SK-N-SH (cell line): ENCODE measurements around the gene HCN4. TPM values are rescaled to one million over a fixed set of nuclear protein-coding genes. Genes with fewer than 3 reads are reported as not detected.

ENCODE experiments used
- CTCF ChIA-PET: fragments of 300-600, 350-600 bp; formaldehyde crosslinking; extraction: SDS; loops from one replicate; lab custom pipeline; 2021; lab: Yijun Ruan, JAX
- POLR2A ChIA-PET: fragments of 350-600 bp; sonication (Branson Sonifier 250); formaldehyde crosslinking; extraction: SDS; loops from one replicate; lab custom pipeline; 2020; ENCODE audit warnings: antibody characterized with exemption, inconsistent platforms; lab: Yijun Ruan, JAX
- DNase-seq: peaks from one replicate; pipeline ENCODE4 v3.0.0; 2012
- H2AFZ ChIP-seq: fragments of 200-600 bp; sonication (generic); 2 replicates; pipeline ENCODE4 v1.8.1; 2016; ENCODE audit warnings: antibody characterized with exemption, mild to moderate bottlenecking, low read depth
- H3F3A ChIP-seq: fragments of 200-600 bp; sonication (generic); replicated peaks from 2 replicates; pipeline ENCODE3; 2016; ENCODE audit warnings: antibody characterized with exemption, mild to moderate bottlenecking; ENCODE audit not compliant: insufficient read depth
- H3K27ac ChIP-seq, 2 experiments: fragments of 200-500 bp in 1 of 2; fragments of 200-600 bp in 1 of 2; sonication (Bioruptor generic) in 1 of 2; sonication (generic), shearing (Covaris generic) in 1 of 2; 2 replicates each; pipeline versions ENCODE4 v1.5.1 to v1.6.1; 2014 to 2016; ENCODE audit warnings: low read depth in 2 of 2, inconsistent platforms in 1 of 2, low read length in 1 of 2, mild to moderate bottlenecking in 1 of 2, mixed read lengths in 1 of 2
- H3K27me3 ChIP-seq: fragments of 200-600 bp; sonication (generic), shearing (Covaris generic); 2 replicates; pipeline ENCODE4 v1.6.1; 2016; ENCODE audit warnings: mixed run types; ENCODE audit not compliant: insufficient read depth
- H3K36me3 ChIP-seq, 2 experiments: fragments of 200-500 bp in 1 of 2; fragments of 200-600 bp in 1 of 2; sonication (Bioruptor generic) in 1 of 2; sonication (generic) in 1 of 2; replicated peaks in 1 of 2; 2 replicates each; pipeline versions ENCODE3 to v1.5.1; 2014 to 2016; ENCODE audit warnings: low read length in 1 of 2, mild to moderate bottlenecking in 1 of 2; ENCODE audit not compliant: insufficient read depth in 2 of 2, control insufficient read depth in 1 of 2
- H3K4me1 ChIP-seq, 2 experiments: fragments of 200-500 bp in 1 of 2; fragments of 200-600 bp in 1 of 2; sonication (Bioruptor generic) in 1 of 2; sonication (generic), shearing (Covaris generic) in 1 of 2; 2 replicates each; pipeline versions ENCODE4 v1.5.1 to v1.6.1; 2014 to 2016; ENCODE audit warnings: low read depth in 1 of 2, low read length in 1 of 2, mixed run types in 1 of 2; ENCODE audit not compliant: insufficient read depth in 2 of 2, control insufficient read depth in 1 of 2
- H3K4me2 ChIP-seq: fragments of 200-600 bp; sonication (generic), shearing (Covaris generic); 2 replicates; pipeline ENCODE4 v1.6.1; 2017; ENCODE audit warnings: mixed run types
- H3K4me3 ChIP-seq, 2 experiments: fragments of 200-500 bp in 1 of 2; fragments of 200-600 bp in 1 of 2; sonication (Bioruptor generic) in 1 of 2; sonication (generic), shearing (Covaris generic) in 1 of 2; 2 replicates each; pipeline versions ENCODE4 v1.5.1 to v1.8.1; 2014 to 2016; ENCODE audit warnings: low read depth in 2 of 2, inconsistent platforms in 1 of 2, low read length in 1 of 2, mild to moderate bottlenecking in 1 of 2, mixed read lengths in 1 of 2, moderate library complexity in 1 of 2
- H3K79me2 ChIP-seq: fragments of 200-600 bp; sonication (generic); 2 replicates; pipeline ENCODE4 v1.8.1; 2017; ENCODE audit warnings: mild to moderate bottlenecking; ENCODE audit not compliant: insufficient read depth
- H3K9ac ChIP-seq: fragments of 200-600 bp; sonication (generic); 2 replicates; pipeline ENCODE4 v1.6.1; 2017; ENCODE audit warnings: mixed run types
- H3K9me2 ChIP-seq: fragments of 200-600 bp; sonication (generic); 2 replicates; pipeline ENCODE4 v1.6.1; 2017; ENCODE audit warnings: mixed run types
- H3K9me3 ChIP-seq: fragments of 200-600 bp; sonication (generic); 2 replicates; pipeline ENCODE4 v1.6.1; 2017; ENCODE audit warnings: mixed run types, mild to moderate bottlenecking, moderate library complexity
- H4K20me1 ChIP-seq: fragments of 200-600 bp; sonication (generic); 2 replicates; pipeline ENCODE4 v1.6.1; 2017; ENCODE audit warnings: mild to moderate bottlenecking, mixed run types; ENCODE audit not compliant: insufficient read depth
- CHD2 ChIP-seq: fragments of 150-350 bp; IDR thresholded peaks from 2 replicates; pipeline ENCODE4 v1.6.1; 2018; ENCODE audit warnings: low read length; ENCODE audit not compliant: partially characterized antibody
- ELF1 ChIP-seq: IDR thresholded peaks from 2 replicates; pipeline ENCODE4 v1.4.0; 2012
- EZH2phosphoT487 ChIP-seq: fragments of 200-600 bp; sonication (generic); IDR thresholded peaks from 2 replicates; pipeline ENCODE4 v1.6.1; 2017; ENCODE audit warnings: low read depth, mixed run types, mild to moderate bottlenecking, antibody characterized with exemption, moderate library complexity, borderline replicate concordance
- GATA2 ChIP-seq: sonication (generic); formaldehyde crosslinking; IDR thresholded peaks from 2 replicates; pipeline ENCODE4 v1.5.0; 2020; ENCODE audit warnings: mild to moderate bottlenecking, missing genetic modification reagents
- JUND ChIP-seq: IDR thresholded peaks from 2 replicates; pipeline ENCODE4 v1.4.0; 2012
- MXI1 ChIP-seq: IDR thresholded peaks from 2 replicates; pipeline ENCODE4 v1.6.1; 2012; ENCODE audit warnings: mild to moderate bottlenecking, low read depth, low read length, improper control_type of control experiment
- NRF1 ChIP-seq: IDR thresholded peaks from 2 replicates; pipeline ENCODE4 v1.6.1; 2012; ENCODE audit warnings: low read depth, mild to moderate bottlenecking, low read length
- POLR2AphosphoS5 ChIP-seq: IDR thresholded peaks from 2 replicates; pipeline ENCODE4 v1.6.1; 2012; ENCODE audit warnings: low read depth, low read length
- RAD21 ChIP-seq: IDR thresholded peaks from 2 replicates; pipeline ENCODE4 v1.6.1; 2012; ENCODE audit warnings: mild to moderate bottlenecking, low read length
- RXRA ChIP-seq: IDR thresholded peaks from 2 replicates; pipeline ENCODE4 v1.4.0; 2012; ENCODE audit warnings: low read depth, mild to moderate bottlenecking, borderline replicate concordance
- SMC3 ChIP-seq: IDR thresholded peaks from 2 replicates; pipeline ENCODE4 v1.6.1; 2012; ENCODE audit warnings: low read depth, low read length, improper control_type of control experiment
- TAF1 ChIP-seq: IDR thresholded peaks from 2 replicates; pipeline ENCODE4 v1.6.1; 2012; ENCODE audit warnings: low read depth, mild to moderate bottlenecking, low read length, moderate library complexity, borderline replicate concordance
- TCF12 ChIP-seq: IDR thresholded peaks from 2 replicates; pipeline ENCODE4 v1.4.0; 2012
- TEAD4 ChIP-seq: IDR thresholded peaks from 2 replicates; pipeline ENCODE4 v1.4.0; 2012; ENCODE audit warnings: mild to moderate bottlenecking, borderline replicate concordance; ENCODE audit not compliant: insufficient read depth
- YY1 ChIP-seq: IDR thresholded peaks from 2 replicates; pipeline ENCODE4 v1.4.0; 2012; ENCODE audit warnings: low read depth, mild to moderate bottlenecking
- WGBS: methylation state at CpG from one replicate; pipeline ENCODE4 v1.1.6; 2017; ENCODE audit warnings: low lambda C conversion rate; 5-methylcytosine and 5-hydroxymethylcytosine counted together
- polyA plus RNA-seq, 3 experiments: library from polyadenylated mRNA; depleted of rRNA; stranded (reverse); fragments of >200 nt; gene quantifications; 2 replicates each; pipeline ENCODE4 v1.2.3, GENCODE V29; 2012
- TF ChIP-seq, protein P1 (sequence below): IDR thresholded peaks from 2 replicates; pipeline ENCODE4 v1.6.1; 2012; ENCODE audit warnings: mild to moderate bottlenecking, low read depth, low read length, moderate library complexity
- TF ChIP-seq, protein P2 (sequence below): IDR thresholded peaks from 2 replicates; pipeline ENCODE4 v1.4.0; 2012; ENCODE audit warnings: low read depth, borderline replicate concordance
- TF ChIP-seq, protein P3 (sequence below): IDR thresholded peaks from 2 replicates; pipeline ENCODE4; 2012
- TF ChIP-seq, protein P4 (sequence below): fragments of 200-600 bp; sonication (generic); IDR thresholded peaks from 2 replicates; pipeline ENCODE4 v1.6.1; 2017; ENCODE audit warnings: antibody characterized with exemption, mild to moderate bottlenecking, moderate library complexity

HCN4 gene
- polyA plus RNA-seq, 1 of the 3 experiments (the other 2 are of a cell fraction): not detected

DNA sequence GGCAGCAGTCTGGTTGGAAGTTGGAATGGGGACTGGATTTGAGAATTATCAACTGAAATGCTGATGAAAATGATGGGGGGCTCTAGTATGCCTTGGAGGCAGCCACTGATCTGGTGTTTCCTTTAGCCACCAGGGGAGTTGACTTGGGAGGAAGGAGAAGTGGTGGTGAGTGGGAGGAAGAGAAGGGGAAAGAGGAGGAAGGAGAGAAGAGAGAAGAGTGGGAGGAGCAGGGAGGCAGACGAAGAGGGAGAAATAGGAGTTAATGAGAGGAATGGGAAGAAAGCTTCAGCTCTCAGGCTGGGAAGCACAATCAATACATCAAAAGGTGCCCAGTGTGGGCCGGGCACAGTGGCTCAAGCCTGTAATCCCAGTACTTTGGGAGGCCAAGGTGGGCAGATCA lies 23.3 kb upstream of the HCN4 start:
- no peak overlapping the region for H3K4me3 ChIP-seq

DNA sequence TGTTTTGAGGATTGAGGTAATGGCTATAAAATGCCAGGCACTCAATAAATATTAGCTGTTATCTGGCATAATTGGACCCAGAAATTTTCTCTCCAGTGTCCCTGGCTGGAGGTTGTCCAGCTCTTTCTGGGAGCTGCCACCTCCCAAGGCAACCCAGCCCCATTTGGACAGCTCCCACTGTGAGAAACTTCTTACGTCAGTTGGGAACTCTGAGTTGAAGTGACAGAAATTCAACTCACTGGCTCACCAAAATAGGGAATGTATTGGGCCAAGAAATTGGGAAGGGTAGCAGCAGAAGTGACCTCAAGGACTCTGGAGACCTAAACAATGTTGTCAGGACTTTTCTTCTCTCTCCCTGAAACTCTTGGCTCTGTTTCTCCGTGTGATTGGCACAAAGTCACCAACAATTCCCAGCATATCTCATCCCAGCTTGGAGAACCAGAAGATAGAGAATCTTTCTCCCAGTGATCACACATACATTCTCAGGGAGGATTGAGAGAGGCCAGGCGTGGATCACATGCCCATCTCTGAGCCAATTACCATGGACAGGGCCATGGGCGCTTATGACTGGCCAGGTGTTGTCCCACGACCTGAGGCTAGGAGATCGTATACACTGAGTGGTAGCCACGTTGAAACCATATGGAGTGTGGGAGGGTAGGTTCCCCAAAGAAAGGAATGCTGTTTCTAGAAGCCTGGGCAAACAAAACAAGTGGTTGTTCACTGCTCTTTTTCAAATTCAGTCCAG lies 22.5 kb upstream of the HCN4 start:
- no peaks in the 10 kb centered on the region for H3K36me3 ChIP-seq
- POLR2A ChIA-PET: no interaction called here
- CTCF ChIA-PET: no interaction called here
- 34% methylated on average over 6 of the region's 7 CpGs for WGBS
- no peaks in the 10 kb centered on the region; the same call in 1 of the 2 replicates for H3K27me3 ChIP-seq
- H3K9me3 ChIP-seq: no peaks in the 10 kb centered on the region
- no peak overlapping the region for H3K4me2 ChIP-seq
- H3K9me2 ChIP-seq: no peaks in the 10 kb centered on the region
- no peaks in the 10 kb centered on the region for H3K79me2 ChIP-seq
- H2AFZ ChIP-seq: no peak overlapping the region
- no peak overlapping the region for H3K27ac ChIP-seq
- H3K4me3 ChIP-seq: no peak overlapping the region
- no peaks in the 10 kb centered on the region for H3F3A ChIP-seq
- no peak for DNase-seq
- no peak overlapping the region for H3K9ac ChIP-seq
- no peak for TF ChIP-seq RXRA
- no peak for TF ChIP-seq TEAD4
- no peak for TF ChIP-seq TCF12
- TF ChIP-seq NRF1: no peak
- TF ChIP-seq YY1: no peak
- TF ChIP-seq CHD2: no peak
- TF ChIP-seq, protein P1, sequence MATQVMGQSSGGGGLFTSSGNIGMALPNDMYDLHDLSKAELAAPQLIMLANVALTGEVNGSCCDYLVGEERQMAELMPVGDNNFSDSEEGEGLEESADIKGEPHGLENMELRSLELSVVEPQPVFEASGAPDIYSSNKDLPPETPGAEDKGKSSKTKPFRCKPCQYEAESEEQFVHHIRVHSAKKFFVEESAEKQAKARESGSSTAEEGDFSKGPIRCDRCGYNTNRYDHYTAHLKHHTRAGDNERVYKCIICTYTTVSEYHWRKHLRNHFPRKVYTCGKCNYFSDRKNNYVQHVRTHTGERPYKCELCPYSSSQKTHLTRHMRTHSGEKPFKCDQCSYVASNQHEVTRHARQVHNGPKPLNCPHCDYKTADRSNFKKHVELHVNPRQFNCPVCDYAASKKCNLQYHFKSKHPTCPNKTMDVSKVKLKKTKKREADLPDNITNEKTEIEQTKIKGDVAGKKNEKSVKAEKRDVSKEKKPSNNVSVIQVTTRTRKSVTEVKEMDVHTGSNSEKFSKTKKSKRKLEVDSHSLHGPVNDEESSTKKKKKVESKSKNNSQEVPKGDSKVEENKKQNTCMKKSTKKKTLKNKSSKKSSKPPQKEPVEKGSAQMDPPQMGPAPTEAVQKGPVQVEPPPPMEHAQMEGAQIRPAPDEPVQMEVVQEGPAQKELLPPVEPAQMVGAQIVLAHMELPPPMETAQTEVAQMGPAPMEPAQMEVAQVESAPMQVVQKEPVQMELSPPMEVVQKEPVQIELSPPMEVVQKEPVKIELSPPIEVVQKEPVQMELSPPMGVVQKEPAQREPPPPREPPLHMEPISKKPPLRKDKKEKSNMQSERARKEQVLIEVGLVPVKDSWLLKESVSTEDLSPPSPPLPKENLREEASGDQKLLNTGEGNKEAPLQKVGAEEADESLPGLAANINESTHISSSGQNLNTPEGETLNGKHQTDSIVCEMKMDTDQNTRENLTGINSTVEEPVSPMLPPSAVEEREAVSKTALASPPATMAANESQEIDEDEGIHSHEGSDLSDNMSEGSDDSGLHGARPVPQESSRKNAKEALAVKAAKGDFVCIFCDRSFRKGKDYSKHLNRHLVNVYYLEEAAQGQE: peak; percentile 63; the same call in 1 of the 2 replicates
- no peak for TF ChIP-seq MXI1
- TF ChIP-seq TAF1: no peak
- H4K20me1 ChIP-seq: no peaks in the 10 kb centered on the region
- H3K4me1 ChIP-seq: peaks cover 0 to 3% of the 10 kb centered on the region in 2 experiments; a peak in 1 of 4 replicates

More for the DNA sequence above, 23.3 kb upstream of the HCN4 start:
- Histone ChIP-seq H3K4me1 (peaks cover 0 to 3% of the 10 kb centered on the region in 2 experiments; a peak in 1 of 4 replicates), H3K4me2 (no peak overlapping the region), H3K9ac (no peak overlapping the region), H3K9me2 (no peaks in the 10 kb centered on the region), H3K27ac (no peak overlapping the region), H2AFZ (no peak overlapping the region), H3K9me3 (no peaks in the 10 kb centered on the region), H3K27me3 (no peaks in the 10 kb centered on the region), H4K20me1 (no peaks in the 10 kb centered on the region), H3K36me3 (no peaks in the 10 kb centered on the region), H3K79me2 (no peaks in the 10 kb centered on the region), H3F3A (no peaks in the 10 kb centered on the region)
- ChIA-PET CTCF (no interaction called here), POLR2A (no interaction called here)
- TF ChIP-seq, protein P2, sequence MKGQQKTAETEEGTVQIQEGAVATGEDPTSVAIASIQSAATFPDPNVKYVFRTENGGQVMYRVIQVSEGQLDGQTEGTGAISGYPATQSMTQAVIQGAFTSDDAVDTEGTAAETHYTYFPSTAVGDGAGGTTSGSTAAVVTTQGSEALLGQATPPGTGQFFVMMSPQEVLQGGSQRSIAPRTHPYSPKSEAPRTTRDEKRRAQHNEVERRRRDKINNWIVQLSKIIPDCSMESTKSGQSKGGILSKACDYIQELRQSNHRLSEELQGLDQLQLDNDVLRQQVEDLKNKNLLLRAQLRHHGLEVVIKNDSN: no peak
- TF ChIP-seq SMC3 (no peak), JUND (no peak), YY1 (no peak), GATA2 (CRISPR knock-in tag) (no peak), MXI1 (no peak), ELF1 (no peak), EZH2phosphoT487 (no peak), POLR2AphosphoS5 (no peak), RAD21 (no peak)
- TF ChIP-seq, protein P3, sequence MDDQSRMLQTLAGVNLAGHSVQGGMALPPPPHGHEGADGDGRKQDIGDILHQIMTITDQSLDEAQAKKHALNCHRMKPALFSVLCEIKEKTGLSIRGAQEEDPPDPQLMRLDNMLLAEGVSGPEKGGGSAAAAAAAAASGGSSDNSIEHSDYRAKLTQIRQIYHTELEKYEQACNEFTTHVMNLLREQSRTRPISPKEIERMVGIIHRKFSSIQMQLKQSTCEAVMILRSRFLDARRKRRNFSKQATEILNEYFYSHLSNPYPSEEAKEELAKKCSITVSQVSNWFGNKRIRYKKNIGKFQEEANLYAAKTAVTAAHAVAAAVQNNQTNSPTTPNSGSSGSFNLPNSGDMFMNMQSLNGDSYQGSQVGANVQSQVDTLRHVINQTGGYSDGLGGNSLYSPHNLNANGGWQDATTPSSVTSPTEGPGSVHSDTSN: no peak
- TF ChIP-seq, protein P4, sequence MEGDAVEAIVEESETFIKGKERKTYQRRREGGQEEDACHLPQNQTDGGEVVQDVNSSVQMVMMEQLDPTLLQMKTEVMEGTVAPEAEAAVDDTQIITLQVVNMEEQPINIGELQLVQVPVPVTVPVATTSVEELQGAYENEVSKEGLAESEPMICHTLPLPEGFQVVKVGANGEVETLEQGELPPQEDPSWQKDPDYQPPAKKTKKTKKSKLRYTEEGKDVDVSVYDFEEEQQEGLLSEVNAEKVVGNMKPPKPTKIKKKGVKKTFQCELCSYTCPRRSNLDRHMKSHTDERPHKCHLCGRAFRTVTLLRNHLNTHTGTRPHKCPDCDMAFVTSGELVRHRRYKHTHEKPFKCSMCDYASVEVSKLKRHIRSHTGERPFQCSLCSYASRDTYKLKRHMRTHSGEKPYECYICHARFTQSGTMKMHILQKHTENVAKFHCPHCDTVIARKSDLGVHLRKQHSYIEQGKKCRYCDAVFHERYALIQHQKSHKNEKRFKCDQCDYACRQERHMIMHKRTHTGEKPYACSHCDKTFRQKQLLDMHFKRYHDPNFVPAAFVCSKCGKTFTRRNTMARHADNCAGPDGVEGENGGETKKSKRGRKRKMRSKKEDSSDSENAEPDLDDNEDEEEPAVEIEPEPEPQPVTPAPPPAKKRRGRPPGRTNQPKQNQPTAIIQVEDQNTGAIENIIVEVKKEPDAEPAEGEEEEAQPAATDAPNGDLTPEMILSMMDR: no peak
- 35% methylated on average over 2 of the region's 2 CpGs for WGBS
- no peak for DNase-seq
